Measurements from ENCODE around the gene NUCKS1. TPM values are rescaled to one million over a fixed set of nuclear protein-coding genes. Genes with fewer than 3 reads are reported as not detected.
"Not testable (repeated sequence)": the region's sequence is repeated elsewhere in the genome, so short reads cannot be mapped to it uniquely, and the experiment has no call there.

Gene NUCKS1
- polyA plus RNA-seq, 3 donors = 15.3 to 71.1 (median 36.1) TPM

GRCh38 chr1:205743977-205744376, 6.0 kb downstream of the NUCKS1 start:
- no peak overlapping the region for H3K27ac ChIP-seq (ENCODE audit: low read depth, low read length)

GRCh38 chr1:205741681-205742080, 8.3 kb downstream of the NUCKS1 start:
- WGBS, 3 donors = 33 to 65% (median 51%) methylated on average over 1 of the region's 1 CpG

More at GRCh38 chr1:205743977-205744376, 6.0 kb downstream of the NUCKS1 start:
- WGBS, 3 donors = 36 to 82% (median 57%) methylated on average over 4 of the region's 4 CpGs

GRCh38 chr1:205739348-205740160, 10.4 kb downstream of the NUCKS1 start:
- H3K27ac ChIP-seq (ENCODE audit: low read depth, low read length) = no peak overlapping the region

More at GRCh38 chr1:205741681-205742080, 8.3 kb downstream of the NUCKS1 start:
- no peak overlapping the region for H3K27ac ChIP-seq (ENCODE audit: low read depth, low read length)

GRCh38 chr1:205735218-205735617, 14.8 kb downstream of the NUCKS1 start:
- no peak overlapping the region for H3K27ac ChIP-seq (ENCODE audit: low read depth, low read length)
- WGBS, 3 donors = 82 to 93% (median 83%) methylated on average over 1 of the region's 1 CpG

More at GRCh38 chr1:205739348-205740160, 10.4 kb downstream of the NUCKS1 start:
- 67 to 74% (median 72%) methylated on average over 5 of the region's 5 CpGs for WGBS, 3 donors

GRCh38 chr1:205733438-205734175, 16.4 kb downstream of the NUCKS1 start:
- no peak overlapping the region for H3K27ac ChIP-seq (ENCODE audit: low read depth, low read length)

GRCh38 chr1:205729945-205730610, 19.9 kb downstream of the NUCKS1 start:
- 94 to 95% (median 95%) methylated on average over 9 of the region's 9 CpGs for WGBS, 3 donors
- no peak overlapping the region for H3K27ac ChIP-seq (ENCODE audit: low read depth, low read length)

More at GRCh38 chr1:205733438-205734175, 16.4 kb downstream of the NUCKS1 start:
- 83 to 91% (median 88%) methylated on average over 2 of the region's 2 CpGs for WGBS, 3 donors

- 62 to 88% (median 85%) methylated on average over 4 of the region's 4 CpGs for WGBS, 3 donors
These were observed 23.3 kb downstream of the NUCKS1 start for GRCh38 chr1:205726619-205727125.

GRCh38 chr1:205725514-205725913, 24.5 kb downstream of the NUCKS1 start:
- H3K27ac ChIP-seq (ENCODE audit: low read depth, low read length) = no peak overlapping the region
- WGBS, 3 donors = 31 to 96% (median 88%) methylated on average over 1 of the region's 1 CpG

More at GRCh38 chr1:205726619-205727125, 23.3 kb downstream of the NUCKS1 start:
- H3K27ac ChIP-seq (ENCODE audit: low read depth, low read length) = no peak overlapping the region

GRCh38 chr1:205720740-205721139, 29.2 kb downstream of the NUCKS1 start:
- WGBS, 3 donors = 99 to 100% (median 100%) methylated on average over 2 of the region's 2 CpGs
- H3K27ac ChIP-seq (ENCODE audit: low read depth, low read length) = not testable (repeated sequence)

GRCh38 chr1:205719762-205720161, 30.2 kb downstream of the NUCKS1 start:
- no peak overlapping the region for H3K27ac ChIP-seq (ENCODE audit: low read depth, low read length)

- WGBS, 3 donors = 63 to 73% (median 72%) methylated on average over 3 of the region's 3 CpGs
- H3K27ac ChIP-seq (ENCODE audit: low read depth, low read length) = no peak overlapping the region
These were observed 31.0 kb downstream of the NUCKS1 start for GRCh38 chr1:205719015-205719414.

GRCh38 chr1:205716371-205717132, 33.4 kb downstream of the NUCKS1 start:
- 78 to 88% (median 83%) methylated on average over 7 of the region's 7 CpGs for WGBS, 3 donors
- H3K27ac ChIP-seq (ENCODE audit: low read depth, low read length) = no peak overlapping the region

GRCh38 chr1:205715628-205716027, 34.4 kb downstream of the NUCKS1 start:
- WGBS, 3 donors = 62 to 81% (median 62%) methylated on average over 5 of the region's 5 CpGs
- H3K27ac ChIP-seq (ENCODE audit: low read depth, low read length) = no peak overlapping the region

GRCh38 chr1:205714906-205715246, 35.1 kb downstream of the NUCKS1 start:
- H3K27ac ChIP-seq (ENCODE audit: low read depth, low read length) = no peak overlapping the region
- WGBS, 3 donors = 81 to 85% (median 81%) methylated on average over 4 of the region's 4 CpGs

GRCh38 chr1:205714190-205714905, 35.6 kb downstream of the NUCKS1 start:
- 58 to 70% (median 66%) methylated on average over 5 of the region's 5 CpGs for WGBS, 3 donors
- no peak overlapping the region for H3K27ac ChIP-seq (ENCODE audit: low read depth, low read length)

- H3K27ac ChIP-seq (ENCODE audit: low read depth, low read length) = no peak overlapping the region
- WGBS, 3 donors = 39 to 47% (median 45%) methylated on average over 8 of the region's 8 CpGs
These were observed 38.6 kb downstream of the NUCKS1 start for GRCh38 chr1:205711105-205712048.
